ENCODE data around the gene AUTS2. TPM values are rescaled to one million over a fixed set of nuclear protein-coding genes. Genes with fewer than 3 reads are reported as not detected.

The AUTS2 gene
- total RNA-seq, 3 donors from 2014 or later: 31.5 to 94.3 (median 81.3) TPM

GRCh38 chr7:70830060-70830395 lies 1231.8 kb downstream of the AUTS2 start:
- no peak overlapping the region for H3K27ac ChIP-seq
- DNase-seq (ENCODE audit: low spot score in 2 of 2): no peak
- no peak for TF ChIP-seq CTCF (IDR thresholded peaks at IDR 0.05)
- TF ChIP-seq POLR2AphosphoS5 (IDR thresholded peaks at IDR 0.05): no peak
- no peak for TF ChIP-seq POLR2A (IDR thresholded peaks at IDR 0.05)
- no peaks in the 10 kb centered on the region for H3K36me3 ChIP-seq
- H3K4me1 ChIP-seq: peaks cover 0 to 5% of the 10 kb centered on the region in 2 donors
- no peaks in the 10 kb centered on the region for H3K9me3 ChIP-seq
- H3K4me3 ChIP-seq: no peak overlapping the region
- H3K27me3 ChIP-seq: peaks cover 0 to 7% of the 10 kb centered on the region in 2 donors
- intact Hi-C loops (cut with DNase I; ENCODE audit: low total_unique reads): no loop called here

- H3K36me3 ChIP-seq: no peaks in the 10 kb centered on the region
- H3K4me3 ChIP-seq: no peak overlapping the region
- TF ChIP-seq POLR2AphosphoS5 (IDR thresholded peaks at IDR 0.05): no peak
- no peak for TF ChIP-seq POLR2A (IDR thresholded peaks at IDR 0.05)
- TF ChIP-seq CTCF (IDR thresholded peaks at IDR 0.05): no peak
- intact Hi-C loops (cut with DNase I; ENCODE audit: low total_unique reads): no loop called here
- peaks cover 0 to 5% of the 10 kb centered on the region in 2 donors for H3K4me1 ChIP-seq
- H3K27ac ChIP-seq: no peak overlapping the region
- DNase-seq (ENCODE audit: low spot score in 2 of 2): no peak
- H3K27me3 ChIP-seq: peaks cover 0 to 7% of the 10 kb centered on the region in 2 donors
- no peaks in the 10 kb centered on the region for H3K9me3 ChIP-seq
These were observed 1232.2 kb downstream of the AUTS2 start for GRCh38 chr7:70830426-70830825.

GRCh38 chr7:70833726-70834125 lies 1235.5 kb downstream of the AUTS2 start:
- TF ChIP-seq POLR2AphosphoS5 (IDR thresholded peaks at IDR 0.05): no peak
- TF ChIP-seq POLR2A (IDR thresholded peaks at IDR 0.05): no peak
- TF ChIP-seq CTCF (IDR thresholded peaks at IDR 0.05): no peak
- Histone ChIP-seq H3K4me3 (no peak overlapping the region), H3K36me3 (no peaks in the 10 kb centered on the region), H3K9me3 (no peaks in the 10 kb centered on the region), H3K4me1 (peaks cover 0 to 5% of the 10 kb centered on the region in 2 donors), H3K27me3 (peaks cover 0 to 7% of the 10 kb centered on the region in 2 donors), H3K27ac (no peak overlapping the region)
- no peak for DNase-seq (ENCODE audit: low spot score in 2 of 2)
- intact Hi-C loops (cut with DNase I; ENCODE audit: low total_unique reads): no loop called here

- Histone ChIP-seq H3K27ac (no peak overlapping the region), H3K4me3 (no peak overlapping the region), H3K36me3 (no peaks in the 10 kb centered on the region), H3K9me3 (no peaks in the 10 kb centered on the region), H3K27me3 (peaks cover 0 to 7% of the 10 kb centered on the region in 2 donors), H3K4me1 (peaks cover 0 to 3% of the 10 kb centered on the region in 2 donors)
- intact Hi-C loops (cut with DNase I; ENCODE audit: low total_unique reads): no loop called here
- TF ChIP-seq POLR2AphosphoS5 (IDR thresholded peaks at IDR 0.05) (no peak), CTCF (IDR thresholded peaks at IDR 0.05) (no peak), POLR2A (IDR thresholded peaks at IDR 0.05) (no peak)
- DNase-seq (ENCODE audit: low spot score in 2 of 2): no peak
These were observed 1236.1 kb downstream of the AUTS2 start for GRCh38 chr7:70834424-70834823.

- no peak for DNase-seq (ENCODE audit: low spot score in 2 of 2)
- no peaks in the 10 kb centered on the region for H3K27me3 ChIP-seq
- H3K9me3 ChIP-seq: no peaks in the 10 kb centered on the region
- H3K36me3 ChIP-seq: no peaks in the 10 kb centered on the region
- H3K4me1 ChIP-seq: no peaks in the 10 kb centered on the region
- intact Hi-C loops (cut with DNase I; ENCODE audit: low total_unique reads): no loop called here
- H3K27ac ChIP-seq: no peak overlapping the region
- no peak overlapping the region for H3K4me3 ChIP-seq
- TF ChIP-seq CTCF (IDR thresholded peaks at IDR 0.05) (no peak), POLR2AphosphoS5 (IDR thresholded peaks at IDR 0.05) (no peak), POLR2A (IDR thresholded peaks at IDR 0.05) (no peak)
These were observed 1237.4 kb downstream of the AUTS2 start for GRCh38 chr7:70835658-70836057.

Measured in breast epithelium (tissue), 4 donors.